HepG2 (cell line): ENCODE results near the gene GNPAT.

Source experiments
- ATF7 ChIP-seq, 2 experiments: fragments of 450-650 bp in 1 of 2; sonication (generic) in 1 of 2; formaldehyde crosslinking in 1 of 2; IDR thresholded peaks; 2 replicates each; pipeline versions ENCODE4 v1.4.0 to v1.6.1; 2016 to 2020; ENCODE audit warnings: antibody characterized with exemption in 1 of 2, mild to moderate bottlenecking in 1 of 2, missing genetic modification reagents in 1 of 2
- CREB3 ChIP-seq: sonication (generic); formaldehyde crosslinking; IDR thresholded peaks from 2 replicates; pipeline ENCODE4 v1.5.0; 2020; ENCODE audit warnings: missing genetic modification reagents
- JUNB ChIP-seq: sonication (generic); formaldehyde crosslinking; IDR thresholded peaks from 2 replicates; pipeline ENCODE4 v1.8.0; 2022; ENCODE audit warnings: missing genetic modification reagents, mild to moderate bottlenecking, borderline replicate concordance
- JUND ChIP-seq: sonication (generic); formaldehyde crosslinking; IDR thresholded peaks from 2 replicates; pipeline ENCODE4 v1.8.0; 2022; ENCODE audit warnings: mild to moderate bottlenecking, missing genetic modification reagents
- KDM1A ChIP-seq: IDR thresholded peaks from 2 replicates; pipeline ENCODE4 v1.6.1; 2016; ENCODE audit warnings: missing compliant biosample characterization
- NFIB ChIP-seq: sonication (generic); formaldehyde crosslinking; IDR thresholded peaks from 2 replicates; pipeline ENCODE4 v1.9.0; 2021; ENCODE audit warnings: missing genetic modification reagents, mild to moderate bottlenecking, borderline replicate concordance
- POLR2A ChIP-seq, 2 experiments: IDR thresholded peaks; 2 replicates each; pipeline ENCODE4 v1.6.1; 2011; ENCODE audit warnings: low read depth in 2 of 2, low read length in 2 of 2, mild to moderate bottlenecking in 1 of 2, moderate library complexity in 1 of 2; ENCODE audit not compliant: insufficient read depth in 1 of 2
- TMF1 ChIP-seq: sonication (generic); formaldehyde crosslinking; IDR thresholded peaks from 2 replicates; pipeline ENCODE4 v1.8.1; 2022; ENCODE audit warnings: low read depth, missing genetic modification reagents
- ZNF12 ChIP-seq: sonication (generic); formaldehyde crosslinking; IDR thresholded peaks from 2 replicates; pipeline ENCODE4 v1.5.0; 2020; ENCODE audit warnings: missing genetic modification reagents
- ZNF660 ChIP-seq: sonication (generic); formaldehyde crosslinking; IDR thresholded peaks from 2 replicates; pipeline ENCODE4 v1.5.1; 2020; ENCODE audit warnings: mild to moderate bottlenecking, low read depth, missing genetic modification reagents, borderline replicate concordance
- TF ChIP-seq, protein P1 (sequence below): sonication (generic); formaldehyde crosslinking; IDR thresholded peaks from 2 replicates; pipeline ENCODE4 v1.5.0; 2020; ENCODE audit warnings: mild to moderate bottlenecking, missing genetic modification reagents, moderate library complexity

DNA sequence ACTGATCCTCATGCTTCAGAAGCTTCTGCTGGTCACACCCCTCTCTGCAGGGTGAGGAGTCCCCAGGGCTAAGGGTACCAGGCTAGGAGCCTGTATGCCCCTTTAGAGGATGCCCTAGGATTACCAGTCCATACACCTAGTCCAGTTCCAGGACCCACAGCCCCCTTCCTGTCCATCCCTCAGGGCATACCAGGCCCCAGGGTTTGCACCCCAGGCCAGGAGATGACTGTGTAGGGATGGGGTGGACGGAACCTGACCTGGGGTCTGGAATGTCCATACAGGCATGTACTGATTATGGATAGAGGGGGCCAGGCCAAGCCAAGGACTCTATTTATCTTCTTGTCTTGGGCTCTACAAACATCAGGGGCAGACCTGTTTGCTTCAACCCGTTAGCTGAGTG lies 44.3 kb upstream of the GNPAT start:
- TF ChIP-seq ZNF12: no peak
- TF ChIP-seq CREB3: no peak
- TF ChIP-seq POLR2A (IDR thresholded peaks at IDR 0.05; ENCODE audit: insufficient read depth in 1 of 2, low read depth in 2 of 2, low read length in 2 of 2): no peak
- TF ChIP-seq KDM1A (CRISPR knock-in tag): no peak
- no peak for TF ChIP-seq ZNF660 (CRISPR knock-in tag)
- TF ChIP-seq, protein P1, sequence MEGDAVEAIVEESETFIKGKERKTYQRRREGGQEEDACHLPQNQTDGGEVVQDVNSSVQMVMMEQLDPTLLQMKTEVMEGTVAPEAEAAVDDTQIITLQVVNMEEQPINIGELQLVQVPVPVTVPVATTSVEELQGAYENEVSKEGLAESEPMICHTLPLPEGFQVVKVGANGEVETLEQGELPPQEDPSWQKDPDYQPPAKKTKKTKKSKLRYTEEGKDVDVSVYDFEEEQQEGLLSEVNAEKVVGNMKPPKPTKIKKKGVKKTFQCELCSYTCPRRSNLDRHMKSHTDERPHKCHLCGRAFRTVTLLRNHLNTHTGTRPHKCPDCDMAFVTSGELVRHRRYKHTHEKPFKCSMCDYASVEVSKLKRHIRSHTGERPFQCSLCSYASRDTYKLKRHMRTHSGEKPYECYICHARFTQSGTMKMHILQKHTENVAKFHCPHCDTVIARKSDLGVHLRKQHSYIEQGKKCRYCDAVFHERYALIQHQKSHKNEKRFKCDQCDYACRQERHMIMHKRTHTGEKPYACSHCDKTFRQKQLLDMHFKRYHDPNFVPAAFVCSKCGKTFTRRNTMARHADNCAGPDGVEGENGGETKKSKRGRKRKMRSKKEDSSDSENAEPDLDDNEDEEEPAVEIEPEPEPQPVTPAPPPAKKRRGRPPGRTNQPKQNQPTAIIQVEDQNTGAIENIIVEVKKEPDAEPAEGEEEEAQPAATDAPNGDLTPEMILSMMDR (CRISPR knock-in tag): no peak
- no peak for TF ChIP-seq TMF1
- no peak for TF ChIP-seq JUND (CRISPR knock-in tag)
- no peak for TF ChIP-seq NFIB (CRISPR knock-in tag)
- TF ChIP-seq ATF7 (IDR thresholded peaks at IDR 0.05): no peak
- no peak for TF ChIP-seq ATF7 (CRISPR knock-in tag; IDR thresholded peaks at IDR 0.05)
- no peak for TF ChIP-seq JUNB
